Subcutaneous adipose tissue (tissue), 4 donors: Measurements from ENCODE around the gene INKA2. TPM values are rescaled to one million over a fixed set of nuclear protein-coding genes. Genes with fewer than 3 reads are reported as not detected.

Source experiments
- total RNA-seq, 4 donors: library from RNA; depleted of rRNA; stranded (reverse); fragments of >200 nt; gene quantifications; one replicate each; pipeline ENCODE4 v1.1.0, GENCODE V29; 2016
- TF ChIP-seq, protein P1 (sequence below): fragments of 450-650 bp; IDR thresholded peaks from one replicate; pipeline ENCODE4 v1.5.1; 2016; ENCODE audit warnings: low read depth, mild to moderate bottlenecking, control low read depth, antibody characterized with exemption, moderate library complexity

Gene INKA2
- total RNA-seq, 4 donors from 2014 or later, result 3.7 to 10.5 (median 4.1) TPM

DNA sequence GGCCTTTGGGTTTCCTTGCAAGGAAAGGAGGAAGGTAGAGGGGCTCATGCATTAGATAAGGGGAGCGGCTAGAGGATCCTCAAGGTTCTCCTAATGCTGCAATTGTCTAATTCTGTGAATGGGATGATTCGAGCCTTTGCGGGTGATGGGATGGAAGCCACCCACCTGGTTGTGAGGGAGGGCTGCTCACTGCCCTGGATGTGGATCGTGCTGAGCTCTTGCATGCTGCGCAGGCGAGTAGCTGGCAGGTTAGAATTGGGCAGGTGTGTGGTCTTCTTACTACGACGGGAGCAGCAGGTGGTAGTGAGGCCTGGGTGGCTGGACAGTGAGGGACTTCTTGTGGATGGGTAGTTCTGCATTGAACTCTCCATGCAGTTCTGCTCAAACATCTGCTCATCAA, 37.7 kb upstream of the INKA2 start:
- TF ChIP-seq, protein P1, sequence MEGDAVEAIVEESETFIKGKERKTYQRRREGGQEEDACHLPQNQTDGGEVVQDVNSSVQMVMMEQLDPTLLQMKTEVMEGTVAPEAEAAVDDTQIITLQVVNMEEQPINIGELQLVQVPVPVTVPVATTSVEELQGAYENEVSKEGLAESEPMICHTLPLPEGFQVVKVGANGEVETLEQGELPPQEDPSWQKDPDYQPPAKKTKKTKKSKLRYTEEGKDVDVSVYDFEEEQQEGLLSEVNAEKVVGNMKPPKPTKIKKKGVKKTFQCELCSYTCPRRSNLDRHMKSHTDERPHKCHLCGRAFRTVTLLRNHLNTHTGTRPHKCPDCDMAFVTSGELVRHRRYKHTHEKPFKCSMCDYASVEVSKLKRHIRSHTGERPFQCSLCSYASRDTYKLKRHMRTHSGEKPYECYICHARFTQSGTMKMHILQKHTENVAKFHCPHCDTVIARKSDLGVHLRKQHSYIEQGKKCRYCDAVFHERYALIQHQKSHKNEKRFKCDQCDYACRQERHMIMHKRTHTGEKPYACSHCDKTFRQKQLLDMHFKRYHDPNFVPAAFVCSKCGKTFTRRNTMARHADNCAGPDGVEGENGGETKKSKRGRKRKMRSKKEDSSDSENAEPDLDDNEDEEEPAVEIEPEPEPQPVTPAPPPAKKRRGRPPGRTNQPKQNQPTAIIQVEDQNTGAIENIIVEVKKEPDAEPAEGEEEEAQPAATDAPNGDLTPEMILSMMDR, result no peak

DNA sequence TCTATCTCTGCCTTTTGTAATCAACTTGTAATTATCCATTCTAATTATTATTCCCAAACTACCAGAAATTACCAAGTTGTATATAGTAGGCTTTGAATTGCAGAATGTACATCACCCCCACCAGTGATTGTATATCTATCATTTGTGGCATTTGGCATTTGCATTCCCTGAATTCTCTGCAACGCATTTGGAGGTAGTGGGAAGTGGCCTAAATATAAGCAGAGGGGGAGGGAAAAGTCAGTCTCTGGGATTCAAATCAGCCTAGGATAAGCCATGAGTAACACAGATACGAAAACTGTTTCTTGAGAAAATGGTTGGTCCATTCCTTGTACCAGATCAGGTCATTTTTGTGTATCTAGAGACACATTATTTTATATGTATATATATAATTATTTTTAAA, 37.2 kb upstream of the INKA2 start:
- TF ChIP-seq, protein P1, result no peak

DNA sequence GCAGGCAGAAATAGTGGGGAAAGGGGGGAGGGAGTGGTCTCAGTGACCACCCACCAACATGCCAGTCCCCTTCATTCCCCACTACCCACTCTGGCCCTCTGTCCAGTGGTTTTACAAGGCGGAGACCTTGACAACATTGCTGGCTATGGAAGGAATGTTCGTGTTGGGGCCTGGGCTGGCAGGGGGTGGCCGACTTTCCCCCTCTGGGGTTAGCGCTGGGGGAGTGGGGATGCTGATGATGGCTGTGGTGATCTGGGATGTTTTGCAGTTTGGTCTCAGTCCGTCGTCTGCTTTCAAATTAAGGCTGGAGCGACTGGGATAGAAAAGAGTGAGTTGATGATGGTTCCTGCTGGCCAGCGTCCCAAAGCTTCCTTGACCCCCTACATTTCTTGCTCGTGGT, 36.8 kb upstream of the INKA2 start:
- TF ChIP-seq, protein P1, result no peak

DNA sequence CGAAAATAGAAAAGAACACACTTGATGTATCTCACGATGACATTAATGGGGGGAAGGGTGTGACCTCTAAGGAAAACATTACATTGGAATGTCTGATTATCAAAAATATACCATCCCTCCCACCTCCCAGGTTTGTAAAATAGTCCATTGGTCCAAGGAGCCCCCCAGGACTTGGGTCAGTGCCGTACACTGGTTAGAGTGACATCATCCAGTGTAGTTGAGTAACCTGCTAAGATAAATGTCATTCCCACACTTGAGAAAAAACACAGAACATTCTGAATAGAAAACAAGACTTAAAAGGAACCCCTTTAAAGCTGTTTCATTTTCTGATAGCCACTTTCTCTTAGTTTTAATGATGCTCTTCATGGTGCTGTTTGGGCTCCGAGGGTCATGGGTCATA, 31.7 kb upstream of the INKA2 start:
- TF ChIP-seq, protein P1, result no peak

DNA sequence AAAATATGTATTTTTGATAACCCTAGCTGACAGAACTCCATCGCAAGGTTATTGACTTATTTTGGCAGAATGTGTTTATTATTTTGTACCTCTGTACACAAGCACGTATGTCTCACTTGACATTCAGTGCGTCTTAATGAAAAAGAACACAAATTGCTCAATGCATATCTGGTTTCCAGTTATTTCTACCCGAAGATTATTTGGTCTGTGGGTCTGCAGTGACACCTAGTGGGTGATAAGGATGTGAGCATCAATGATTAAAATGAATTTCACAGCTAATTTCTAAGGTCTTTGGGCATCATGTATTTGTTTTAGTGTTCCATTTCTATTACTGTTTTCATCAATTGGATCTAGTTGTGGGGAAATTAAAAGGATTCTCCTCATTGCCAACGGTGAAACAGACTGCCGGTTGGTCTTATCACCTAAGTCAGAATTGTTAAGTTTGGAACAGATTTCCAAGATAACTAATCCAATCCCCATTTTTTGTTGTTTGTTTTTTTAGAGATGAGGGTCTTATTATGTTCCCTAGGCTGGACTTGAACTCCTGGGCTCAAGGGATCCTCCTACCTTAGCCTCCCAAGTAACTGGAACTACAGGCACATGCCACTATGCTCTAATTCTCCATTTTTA, 30.4 kb upstream of the INKA2 start:
- TF ChIP-seq, protein P1, result no peak

DNA sequence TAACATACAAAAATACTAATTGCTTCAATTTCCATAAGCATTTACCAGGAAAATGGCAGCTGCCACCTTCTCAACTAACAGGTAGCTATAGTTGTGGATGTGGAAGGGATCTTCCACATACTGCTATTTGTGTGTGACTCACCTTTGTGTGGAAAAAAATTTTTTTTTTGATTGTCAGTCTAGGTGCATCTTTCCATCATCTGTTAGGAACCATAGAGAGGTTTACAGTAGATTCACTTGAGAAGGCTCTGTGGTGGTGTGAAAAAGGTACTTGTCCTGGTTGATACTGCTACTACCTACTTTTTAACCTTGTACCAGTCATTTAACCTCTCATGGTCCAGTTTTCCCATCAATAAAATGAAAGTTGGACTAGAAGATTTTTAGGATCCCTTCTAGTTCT, 29.4 kb upstream of the INKA2 start:
- TF ChIP-seq, protein P1, result no peak

DNA sequence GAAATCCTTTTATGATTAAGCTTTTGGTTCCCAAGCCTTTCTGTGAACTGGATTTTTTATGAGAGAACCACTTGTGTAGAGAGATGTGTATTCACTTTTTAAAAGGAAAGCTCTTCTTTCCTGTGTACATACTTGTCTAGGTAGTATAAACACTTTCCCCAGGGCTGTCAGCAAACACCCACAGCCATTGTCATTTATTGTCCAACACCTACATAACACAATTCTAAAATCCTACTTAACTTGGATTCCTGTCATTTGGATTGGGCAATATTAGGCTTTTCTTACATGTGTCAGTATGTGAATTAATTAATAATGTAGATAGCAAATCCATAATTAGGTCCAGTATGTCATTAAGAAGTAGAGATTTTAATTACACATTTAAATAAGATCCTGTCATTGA, 28.8 kb upstream of the INKA2 start:
- TF ChIP-seq, protein P1, result no peak
